ENCODE data around the gene SUN5. TPM values are rescaled to one million over a fixed set of nuclear protein-coding genes. Genes with fewer than 3 reads are reported as not detected.
"Not testable (repeated sequence)": the region's sequence is repeated elsewhere in the genome, so short reads cannot be mapped to it uniquely, and the experiment has no call there.

Gene SUN5
- total RNA-seq, 4 donors from 2014 or later, result not detected

- no peak for TF ChIP-seq CTCF (IDR thresholded peaks at IDR 0.05)
- no peak for TF ChIP-seq POLR2A (IDR thresholded peaks at IDR 0.05)
- no peak for DNase-seq
- no peak overlapping the region for H3K4me3 ChIP-seq (replicated peaks in 1 of 3)
- H3K4me1 ChIP-seq, result no peaks in the 10 kb centered on the region
- H3K27me3 ChIP-seq, result no peaks in the 10 kb centered on the region
- no peak overlapping the region for H3K27ac ChIP-seq
- 53 to 74% methylated on average over 5 of the region's 5 CpGs for WGBS, 2 donors
- H3K36me3 ChIP-seq, result no peaks in the 10 kb centered on the region
- intact Hi-C loops (cut with DNase I), result no loop called here
- no peaks in the 10 kb centered on the region for H3K9me3 ChIP-seq
Observed at GRCh38 chr20:32957459-32957858, 46.8 kb downstream of the SUN5 start.

GRCh38 chr20:32950539-32950938 is 53.7 kb downstream of the SUN5 start:
- H3K4me3 ChIP-seq (replicated peaks in 1 of 3); H3K27me3 ChIP-seq; intact Hi-C loops (cut with DNase I); H3K27ac ChIP-seq; H3K4me1 ChIP-seq; DNase-seq; H3K36me3 ChIP-seq; H3K9me3 ChIP-seq: not testable (repeated sequence)
- WGBS, 2 donors, result 15 to 22% methylated on average over 4 of the region's 4 CpGs

- Histone ChIP-seq H3K36me3 (no peaks in the 10 kb centered on the region), H3K27ac (no peak overlapping the region), H3K27me3 (no peaks in the 10 kb centered on the region), H3K4me3 (replicated peaks in 1 of 3) (no peak overlapping the region), H3K9me3 (no peaks in the 10 kb centered on the region), H3K4me1 (no peaks in the 10 kb centered on the region)
- intact Hi-C loops (cut with DNase I), result no loop called here
- TF ChIP-seq CTCF (IDR thresholded peaks at IDR 0.05) (no peak), POLR2A (IDR thresholded peaks at IDR 0.05) (no peak)
- 94 to 95% methylated on average over 1 of the region's 1 CpG for WGBS, 2 donors
- DNase-seq, result no peak
Observed at GRCh38 chr20:32946629-32947028, 57.6 kb downstream of the SUN5 start.

- no peak overlapping the region for H3K27ac ChIP-seq
- no peaks in the 10 kb centered on the region for H3K27me3 ChIP-seq
- no peaks in the 10 kb centered on the region for H3K4me1 ChIP-seq
- H3K4me3 ChIP-seq (replicated peaks in 1 of 3), result no peak overlapping the region
- DNase-seq, result no peak
- no peak for TF ChIP-seq POLR2A (IDR thresholded peaks at IDR 0.05)
- peak in 4 of 6 experiments; percentile 21 to 43 (median 29) for TF ChIP-seq CTCF (IDR thresholded peaks at IDR 0.05)
- H3K9me3 ChIP-seq, result no peaks in the 10 kb centered on the region
- intact Hi-C loops (cut with DNase I), result no loop called here
- no peaks in the 10 kb centered on the region for H3K36me3 ChIP-seq
- 53 to 61% methylated on average over 4 of the region's 4 CpGs for WGBS, 2 donors
Observed at GRCh38 chr20:32945710-32946221, 58.5 kb downstream of the SUN5 start.

- TF ChIP-seq POLR2A (IDR thresholded peaks at IDR 0.05) (no peak), CTCF (IDR thresholded peaks at IDR 0.05) (no peak)
- no peak overlapping the region for H3K27ac ChIP-seq
- 90 to 96% methylated on average over 6 to 7 of the region's 7 CpGs for WGBS, 2 donors
- no peak overlapping the region for H3K4me3 ChIP-seq (replicated peaks in 1 of 3)
- no peaks in the 10 kb centered on the region for H3K36me3 ChIP-seq
- DNase-seq, result no peak
- H3K4me1 ChIP-seq, result no peaks in the 10 kb centered on the region
- H3K9me3 ChIP-seq, result no peaks in the 10 kb centered on the region
- no peaks in the 10 kb centered on the region for H3K27me3 ChIP-seq
- intact Hi-C loops (cut with DNase I), result no loop called here
Observed at GRCh38 chr20:32943490-32944052, 60.7 kb downstream of the SUN5 start.
